ENCODE measurements around the gene KLHL33. TPM values are rescaled to one million over a fixed set of nuclear protein-coding genes. Genes with fewer than 3 reads are reported as not detected.

The KLHL33 gene
- total RNA-seq, 2 experiments from 2014 or later: 0.50 to 0.68 TPM

GRCh38 chr14:20380681-20381080 lies 55.3 kb downstream of the KLHL33 start:
- no peaks in the 10 kb centered on the region for H3K27me3 Mint-ChIP-seq
- H3K4me3 Mint-ChIP-seq: no peak overlapping the region
- H3K9me3 Mint-ChIP-seq: no peaks in the 10 kb centered on the region
- no peaks in the 10 kb centered on the region for H3K4me1 Mint-ChIP-seq
- H3K27ac Mint-ChIP-seq: peak overlapping the region; percentile 19
- DNase-seq: no peak
- peaks cover 8% of the 10 kb centered on the region for H3K36me3 Mint-ChIP-seq

GRCh38 chr14:20379743-20380142 lies 56.2 kb downstream of the KLHL33 start:
- no peaks in the 10 kb centered on the region for H3K9me3 Mint-ChIP-seq
- H3K4me1 Mint-ChIP-seq: no peaks in the 10 kb centered on the region
- H3K27ac Mint-ChIP-seq: no peak overlapping the region
- no peak overlapping the region for H3K4me3 Mint-ChIP-seq
- peaks cover 8% of the 10 kb centered on the region for H3K36me3 Mint-ChIP-seq
- no peak for DNase-seq
- no peaks in the 10 kb centered on the region for H3K27me3 Mint-ChIP-seq

- peaks cover 7% of the 10 kb centered on the region for H3K36me3 Mint-ChIP-seq
- no peak for DNase-seq
- no peak overlapping the region for H3K27ac Mint-ChIP-seq
- no peaks in the 10 kb centered on the region for H3K27me3 Mint-ChIP-seq
- no peaks in the 10 kb centered on the region for H3K4me1 Mint-ChIP-seq
- H3K9me3 Mint-ChIP-seq: no peaks in the 10 kb centered on the region
- no peak overlapping the region for H3K4me3 Mint-ChIP-seq
Observed at GRCh38 chr14:20377171-20377570, 58.8 kb downstream of the KLHL33 start.

- Mint-ChIP-seq H3K36me3 (peaks cover 7% of the 10 kb centered on the region), H3K27ac (no peak overlapping the region), H3K4me1 (no peaks in the 10 kb centered on the region), H3K4me3 (no peak overlapping the region), H3K9me3 (no peaks in the 10 kb centered on the region), H3K27me3 (no peaks in the 10 kb centered on the region)
- no peak for DNase-seq
Observed at GRCh38 chr14:20376071-20376588, 59.8 kb downstream of the KLHL33 start.

Other genes starting within 250 kb of the KLHL33 start
- not detected for gene OR11G2, start 245.3 kb downstream of the KLHL33 start, total RNA-seq
- not detected for gene OR11H6, start 212.5 kb downstream of the KLHL33 start, total RNA-seq
- gene OR11H7, start 207.2 kb downstream of the KLHL33 start, total RNA-seq: not detected
- not detected for gene OR11H4, start 196.9 kb downstream of the KLHL33 start, total RNA-seq
- 10 to 100 TPM; 27.5 to 27.7 TPM for gene TTC5, start 130.2 kb downstream of the KLHL33 start, total RNA-seq
- gene CCNB1IP1, start 102.9 kb downstream of the KLHL33 start, total RNA-seq: 10 to 100 TPM; 70.5 to 73.1 TPM
- 10 to 100 TPM; 42.9 to 46.5 TPM for gene PARP2, start 92.5 kb downstream of the KLHL33 start, total RNA-seq
- 10 to 100 TPM; 21.6 to 22.1 TPM for gene TEP1, start 22.7 kb downstream of the KLHL33 start, total RNA-seq
- 10 to 100 TPM; 59.0 to 59.2 TPM for gene OSGEP, start 18.6 kb upstream of the KLHL33 start, total RNA-seq
- gene APEX1, start 19.1 kb upstream of the KLHL33 start, total RNA-seq: 100 to 1,000 TPM; 253 to 277 TPM
- 10 to 100 TPM; 27.6 to 28.7 TPM for gene PIP4P1, start 25.3 kb upstream of the KLHL33 start, total RNA-seq
- 100 to 1,000 TPM; 227 to 230 TPM for gene PNP, start 33.2 kb upstream of the KLHL33 start, total RNA-seq
- under 1 TPM; 0.24 to 0.25 TPM for gene RNASE10, start 69.4 kb upstream of the KLHL33 start, total RNA-seq
- gene RNASE9, start 124.9 kb upstream of the KLHL33 start, total RNA-seq: not detected
- not detected for gene RNASE11, start 151.8 kb upstream of the KLHL33 start, total RNA-seq
- not detected for gene RNASE12, start 155.2 kb upstream of the KLHL33 start, total RNA-seq
- gene OR6S1, start 205.5 kb upstream of the KLHL33 start, total RNA-seq: not detected
- under 1 TPM; 0.35 to 0.68 TPM for gene RNASE4, start 248.4 kb upstream of the KLHL33 start, total RNA-seq